GM23248 (cell line): ENCODE measurements around the gene LHX5. TPM values are rescaled to one million over a fixed set of nuclear protein-coding genes. Genes with fewer than 3 reads are reported as not detected.

Experiments used
- DNase-seq: peaks from one replicate; pipeline ENCODE4 v3.0.0-alpha.2; 2015
- H2AFZ ChIP-seq: fragments of 200-600 bp; sonication (generic); 2 replicates; pipeline ENCODE4 v1.6.1; 2016; ENCODE audit warnings: antibody characterized with exemption
- H3F3A ChIP-seq: fragments of 200-600 bp; sonication (generic); 2 replicates; pipeline ENCODE4 v1.6.1; 2016; ENCODE audit warnings: mild to moderate bottlenecking, antibody characterized with exemption, mixed run types; ENCODE audit not compliant: insufficient read depth
- H3K27ac ChIP-seq: fragments of 200-600 bp; sonication (generic); 2 replicates; pipeline ENCODE4 v1.5.1; 2016; ENCODE audit warnings: mild to moderate bottlenecking
- H3K27me3 ChIP-seq: fragments of 200-600 bp; sonication (generic); replicated peaks from 2 replicates; pipeline ENCODE4 v1.6.1; 2016; ENCODE audit warnings: mild to moderate bottlenecking; ENCODE audit not compliant: insufficient read depth
- H3K36me3 ChIP-seq: fragments of 200-600 bp; sonication (generic); 2 replicates; pipeline ENCODE4 v1.6.1; 2016; ENCODE audit warnings: low read depth, mild to moderate bottlenecking
- H3K4me1 ChIP-seq: fragments of 200-600 bp; sonication (generic); 2 replicates; pipeline ENCODE4 v1.6.1; 2016; ENCODE audit warnings: mild to moderate bottlenecking; ENCODE audit not compliant: insufficient read depth
- H3K4me2 ChIP-seq: fragments of 200-600 bp; sonication (generic); one replicate; pipeline ENCODE4 v1.6.1; 2016; ENCODE audit warnings: mild to moderate bottlenecking; ENCODE audit not compliant: unreplicated experiment
- H3K4me3 ChIP-seq: fragments of 200-600 bp; sonication (generic); 2 replicates; pipeline ENCODE4 v1.5.1; 2016; ENCODE audit warnings: mild to moderate bottlenecking
- H3K79me2 ChIP-seq: fragments of 200-600 bp; sonication (generic); 2 replicates; pipeline ENCODE4 v1.6.1; 2016; ENCODE audit warnings: mild to moderate bottlenecking; ENCODE audit not compliant: insufficient read depth
- H3K9ac ChIP-seq: fragments of 200-600 bp; sonication (generic); 2 replicates; pipeline ENCODE4 v1.6.1; 2016; ENCODE audit warnings: mild to moderate bottlenecking
- H3K9me2 ChIP-seq: fragments of 200-600 bp; sonication (generic); 2 replicates; pipeline ENCODE4 v1.6.1; 2016; ENCODE audit warnings: mixed run types, mild to moderate bottlenecking, moderate library complexity; ENCODE audit not compliant: insufficient read depth
- H3K9me3 ChIP-seq: fragments of 200-600 bp; sonication (generic); one replicate; pipeline ENCODE4 v1.6.1; 2017; ENCODE audit warnings: low read depth
- H4K20me1 ChIP-seq: fragments of 200-600 bp; sonication (generic); 2 replicates; pipeline ENCODE4 v1.6.0; 2016; ENCODE audit not compliant: insufficient read depth
- EZH2 ChIP-seq: fragments of 200-600 bp; sonication (generic); IDR thresholded peaks from 2 replicates; pipeline ENCODE4 v1.6.1; 2018; ENCODE audit warnings: antibody characterized with exemption, mild to moderate bottlenecking; ENCODE audit not compliant: insufficient read depth, poor library complexity, severe bottlenecking
- EZH2phosphoT487 ChIP-seq: fragments of 200-600 bp; sonication (generic); IDR thresholded peaks from 2 replicates; pipeline ENCODE4 v1.6.1; 2018; ENCODE audit warnings: antibody characterized with exemption, moderate library complexity, mild to moderate bottlenecking, low read depth; ENCODE audit not compliant: insufficient read depth
- WGBS, 2 experiments: methylation state at CpG; one replicate each; pipeline ENCODE4 v1.1.6; 2015 to 2017; ENCODE audit warnings: low lambda C conversion rate in 2 of 2, low coverage in 1 of 2; ENCODE audit errors: missing lambda C conversion rate in 2 of 2; 5-methylcytosine and 5-hydroxymethylcytosine counted together
- in situ Hi-C: fragments of 300-500 bp; cut with MboI; formaldehyde crosslinking; loops from 2 replicates; pipeline ENCODE4 v1.15.0; 2020
- polyA plus RNA-seq: library from polyadenylated mRNA; unstranded; fragments of >200 nt; fragmentation: Nextera tagmentation; extraction: Ambion mirVana; gene quantifications from 2 replicates; pipeline ENCODE4 v1.2.1, GENCODE V29; 2016
- total RNA-seq: library from RNA; depleted of rRNA; stranded (reverse); fragments of >200 nt; shearing (Covaris generic); gene quantifications from 2 replicates; pipeline ENCODE4 v1.2.3, GENCODE V29; 2014

Gene LHX5
- total and polyA plus RNA-seq, 2 experiments from 2014 or later, result not detected

GRCh38 chr12:113467502-113468364 lies 3.9 kb downstream of the LHX5 start:
- Histone ChIP-seq H3K36me3 (no peaks in the 10 kb centered on the region), H4K20me1 (no peaks in the 10 kb centered on the region), H2AFZ (peak overlapping the region; percentile 66; the same call in 1 of the 2 replicates), H3K9ac (no peak overlapping the region), H3K79me2 (no peaks in the 10 kb centered on the region), H3K4me3 (peak overlapping the region; percentile 55), H3K4me2 (peak overlapping the region; percentile 68), H3K9me2 (no peaks in the 10 kb centered on the region), H3K27me3 (peaks cover 99% of the 10 kb centered on the region), H3K27ac (no peak overlapping the region), H3K9me3 (no peaks in the 10 kb centered on the region), H3F3A (no peaks in the 10 kb centered on the region), H3K4me1 (no peaks in the 10 kb centered on the region; the same call in 1 of the 2 replicates)
- DNase-seq, result no peak
- TF ChIP-seq EZH2phosphoT487 (peak; percentile 68; the same call in 1 of the 2 replicates), EZH2 (peak; percentile 93)
- WGBS, 2 experiments, result 3 to 5% methylated on average over 57 to 59 of the region's 78 CpGs
- in situ Hi-C loops, result loop anchor here (25.0 kb wide), 1 partner anchor 445 kb away; no protein-coding TSS in a partner anchor

- Histone ChIP-seq H3K79me2 (no peaks in the 10 kb centered on the region), H2AFZ (peak overlapping the region; percentile 66; the same call in 1 of the 2 replicates), H3K9me3 (no peaks in the 10 kb centered on the region), H3K9ac (no peak overlapping the region), H3K27ac (no peak overlapping the region), H3K4me3 (peak overlapping the region; percentile 55), H3K27me3 (peaks cover 93% of the 10 kb centered on the region), H3K36me3 (no peaks in the 10 kb centered on the region), H3F3A (no peaks in the 10 kb centered on the region), H4K20me1 (no peaks in the 10 kb centered on the region), H3K4me2 (peak overlapping the region; percentile 68), H3K4me1 (no peaks in the 10 kb centered on the region; the same call in 1 of the 2 replicates), H3K9me2 (no peaks in the 10 kb centered on the region)
- in situ Hi-C loops, result loop anchor here (25.0 kb wide), 1 partner anchor 445 kb away; no protein-coding TSS in a partner anchor
- no peak for DNase-seq
- WGBS, 2 experiments, result 1 to 2% methylated on average over 20 to 31 of the region's 31 CpGs
- TF ChIP-seq EZH2 (no peak), EZH2phosphoT487 (no peak)
These were observed 4.5 kb downstream of the LHX5 start for GRCh38 chr12:113467142-113467501.

- TF ChIP-seq EZH2, result peak; percentile 69
- 0 out of 2 replicates have a peak, but pooled peaks have one; percentile 38 for TF ChIP-seq EZH2phosphoT487
- DNase-seq, result no peak
- Histone ChIP-seq H3F3A (no peaks in the 10 kb centered on the region), H3K79me2 (no peaks in the 10 kb centered on the region), H3K27me3 (peaks cover 88% of the 10 kb centered on the region), H3K9me2 (no peaks in the 10 kb centered on the region), H4K20me1 (no peaks in the 10 kb centered on the region), H3K27ac (no peak overlapping the region), H3K9ac (no peak overlapping the region), H3K9me3 (no peaks in the 10 kb centered on the region), H3K4me3 (peak overlapping the region; percentile 55; the same call in 1 of the 2 replicates), H3K36me3 (no peaks in the 10 kb centered on the region), H2AFZ (no peak overlapping the region), H3K4me2 (peak overlapping the region; percentile 68), H3K4me1 (no peaks in the 10 kb centered on the region; the same call in 1 of the 2 replicates)
- 4 to 5% methylated on average over 21 to 26 of the region's 26 CpGs for WGBS, 2 experiments
- in situ Hi-C loops, result loop anchor here (25.0 kb wide), 1 partner anchor 446 kb away; no protein-coding TSS in a partner anchor
These were observed 5.1 kb downstream of the LHX5 start for GRCh38 chr12:113466454-113467141.

DNA sequence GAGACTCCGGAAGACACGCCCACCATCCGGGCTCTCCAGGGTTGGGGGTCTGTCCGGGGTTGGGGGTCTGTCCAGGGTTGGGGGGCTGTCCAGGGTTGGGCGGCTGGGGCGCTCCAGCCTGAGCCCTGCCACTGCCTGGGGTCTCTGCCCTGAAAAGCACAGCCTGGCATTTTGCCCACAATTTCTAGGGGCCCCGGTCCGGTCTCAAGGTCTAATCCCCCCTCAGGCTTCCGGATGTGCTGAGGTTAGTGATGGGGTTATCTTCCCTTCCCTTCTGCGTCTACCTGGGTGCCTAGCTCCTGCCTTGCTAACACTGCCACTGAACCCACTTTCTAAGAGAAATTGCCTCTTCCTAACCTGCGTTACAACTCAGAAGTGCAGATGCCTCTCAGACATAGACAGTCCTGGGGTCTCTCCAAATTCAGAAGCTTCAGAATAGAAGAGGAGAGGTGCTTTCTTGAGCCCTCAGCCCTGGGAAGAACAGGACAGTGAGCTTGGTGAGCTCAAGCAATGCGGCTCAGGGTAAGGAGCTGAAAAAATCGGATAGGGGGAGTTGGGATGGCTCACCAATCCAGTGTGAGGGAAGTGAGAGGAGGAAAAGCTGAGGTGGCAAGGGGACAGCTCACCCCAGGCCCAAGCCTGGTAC lies 5.7 kb downstream of the LHX5 start:
- Histone ChIP-seq H3K27me3 (peaks cover 84% of the 10 kb centered on the region), H4K20me1 (no peaks in the 10 kb centered on the region), H3K9me2 (no peaks in the 10 kb centered on the region), H3F3A (no peaks in the 10 kb centered on the region), H3K27ac (no peak overlapping the region), H2AFZ (no peak overlapping the region), H3K9ac (no peak overlapping the region), H3K36me3 (no peaks in the 10 kb centered on the region), H3K79me2 (no peaks in the 10 kb centered on the region), H3K9me3 (no peaks in the 10 kb centered on the region), H3K4me2 (no peak overlapping the region), H3K4me3 (no peak overlapping the region), H3K4me1 (no peaks in the 10 kb centered on the region; the same call in 1 of the 2 replicates)
- peak; percentile 87 for TF ChIP-seq EZH2
- TF ChIP-seq EZH2phosphoT487, result no peak
- WGBS, 2 experiments, result 3 to 4% methylated on average over 13 of the region's 13 CpGs
- DNase-seq, result no peak
- in situ Hi-C loops, result loop anchor here (25.0 kb wide), 1 partner anchor 446 kb away; no protein-coding TSS in a partner anchor
